H1 (cell line): ENCODE data around the gene CHODL. TPM values are rescaled to one million over a fixed set of nuclear protein-coding genes. Genes with fewer than 3 reads are reported as not detected.

Source experiments
- CTCF ChIA-PET: fragments of 300-600 bp; sonication (Branson Sonifier 250); formaldehyde crosslinking; loops from one replicate; lab custom pipeline; 2021; ENCODE audit not compliant: partially characterized antibody; lab: Charles Lee
- POLR2A ChIA-PET: fragments of 300-600 bp; sonication (Branson Sonifier 250); formaldehyde crosslinking; loops from one replicate; lab custom pipeline; 2021; ENCODE audit warnings: inconsistent platforms; ENCODE audit not compliant: partially characterized antibody; lab: Charles Lee
- DNase-seq, 2 experiments: peaks; one replicate each; pipeline versions ENCODE4 v3.0.0 to v3.0.0-alpha.2; 2010 to 2022; ENCODE audit warnings: low spot score in 2 of 2, low read depth in 1 of 2, mixed read lengths in 1 of 2
- FAIRE-seq: peaks from 2 replicates; lab custom pipeline; 2011; peaks lifted over from hg19 to GRCh38; lab: Jason Lieb, UNC
- H2AFZ ChIP-seq: 2 replicates; pipeline ENCODE4 v1.8.1; 2012; ENCODE audit warnings: low read length, inconsistent platforms
- H2AK5ac ChIP-seq: 2 replicates; pipeline ENCODE4 v1.6.1; 2013; ENCODE audit warnings: low read depth, low read length
- H2BK120ac ChIP-seq: replicated peaks from 2 replicates; pipeline ENCODE3; 2013; ENCODE audit warnings: low read depth, low read length, inconsistent platforms
- H2BK12ac ChIP-seq: 2 replicates; pipeline ENCODE4 v1.6.1; 2013; ENCODE audit warnings: low read depth, low read length
- H2BK15ac ChIP-seq: 2 replicates; pipeline ENCODE4 v1.6.1; 2013; ENCODE audit warnings: low read length
- H2BK20ac ChIP-seq: 2 replicates; pipeline ENCODE4 v1.6.1; 2013; ENCODE audit warnings: low read length
- H2BK5ac ChIP-seq: 2 replicates; pipeline ENCODE4 v1.6.1; 2013; ENCODE audit warnings: low read depth, low read length
- H3K14ac ChIP-seq: 2 replicates; pipeline ENCODE4 v1.6.1; 2013; ENCODE audit warnings: inconsistent platforms; ENCODE audit not compliant: insufficient read length
- H3K18ac ChIP-seq: 2 replicates; pipeline ENCODE4 v1.6.1; 2013; ENCODE audit warnings: low read length; ENCODE audit errors: extremely low read depth
- H3K23ac ChIP-seq: 2 replicates; pipeline ENCODE4 v1.6.1; 2013; ENCODE audit warnings: inconsistent platforms; ENCODE audit not compliant: insufficient read length
- H3K23me2 ChIP-seq: 2 replicates; pipeline ENCODE4 v1.6.1; 2013; ENCODE audit warnings: low read depth, low read length
- H3K27ac ChIP-seq: 2 replicates; pipeline ENCODE4 v1.6.1; 2011; ENCODE audit warnings: low read depth, low read length, inconsistent platforms
- H3K27me3 ChIP-seq, 4 experiments: replicated peaks in 1 of 4; 1 replicate in 1 of 4; 2 replicates in 3 of 4; pipeline versions ENCODE4 v1.6.1 to v1.8.1; 2011 to 2013; ENCODE audit warnings: low read length in 3 of 4, mild to moderate bottlenecking in 3 of 4, inconsistent platforms in 2 of 4, mixed read lengths in 2 of 4, moderate library complexity in 1 of 4; ENCODE audit not compliant: control insufficient read depth in 3 of 4, insufficient read depth in 3 of 4; ENCODE audit errors: extremely low read depth in 1 of 4
- H3K36me3 ChIP-seq, 4 experiments: 2 replicates each; pipeline versions ENCODE4 v1.6.1 to v1.8.1; 2011 to 2013; ENCODE audit warnings: mild to moderate bottlenecking in 4 of 4, low read length in 3 of 4, moderate library complexity in 2 of 4, control low read depth in 1 of 4, inconsistent platforms in 1 of 4; ENCODE audit not compliant: insufficient read depth in 4 of 4, control insufficient read depth in 2 of 4
- H3K4ac ChIP-seq: replicated peaks from 2 replicates; pipeline ENCODE3; 2013; ENCODE audit warnings: low read length, low read depth, mixed read lengths, inconsistent platforms; ENCODE audit not compliant: insufficient read length
- H3K4me1 ChIP-seq, 4 experiments: replicated peaks in 1 of 4; 1 replicate in 1 of 4; 2 replicates in 3 of 4; pipeline versions ENCODE4 v1.6.1 to v1.8.1; 2011 to 2013; ENCODE audit warnings: low read length in 3 of 4, inconsistent platforms in 2 of 4, mixed read lengths in 1 of 4; ENCODE audit not compliant: insufficient read depth in 4 of 4, control insufficient read depth in 3 of 4
- H3K4me2 ChIP-seq, 2 experiments: 2 replicates each; pipeline versions ENCODE4 v1.6.1 to v1.8.1; 2011 to 2013; ENCODE audit warnings: low read depth in 2 of 2, low read length in 2 of 2, control low read depth in 1 of 2, inconsistent platforms in 1 of 2, mild to moderate bottlenecking in 1 of 2; ENCODE audit not compliant: insufficient read depth in 1 of 2
- H3K4me3 ChIP-seq, 4 experiments: fragments of 200-600, 300-600 bp in 1 of 4; sonication (generic), shearing (Covaris generic), sonication (Bioruptor Twin) in 1 of 4; 2 replicates each; pipeline versions ENCODE4 v1.5.1 to v1.8.1; 2011 to 2016; ENCODE audit warnings: low read length in 4 of 4, low read depth in 3 of 4, control low read depth in 2 of 4, inconsistent platforms in 2 of 4, mild to moderate bottlenecking in 2 of 4, mixed read lengths in 1 of 4, moderate library complexity in 1 of 4; ENCODE audit not compliant: insufficient read depth in 2 of 4; ENCODE audit errors: extremely low read depth in 1 of 4
- H3K56ac ChIP-seq: replicated peaks from 2 replicates; pipeline ENCODE3; 2013; ENCODE audit warnings: low read depth, mild to moderate bottlenecking, mixed read lengths, low read length, inconsistent platforms; ENCODE audit not compliant: insufficient read length
- H3K79me1 ChIP-seq: 2 replicates; pipeline ENCODE4 v1.6.1; 2013; ENCODE audit warnings: low read depth, low read length, control low read depth
- H3K79me2 ChIP-seq, 2 experiments: 2 replicates each; pipeline versions ENCODE4 v1.6.1 to v1.8.1; 2012 to 2013; ENCODE audit warnings: low read length in 2 of 2, mild to moderate bottlenecking in 2 of 2, inconsistent platforms in 1 of 2; ENCODE audit not compliant: insufficient read depth in 2 of 2, control insufficient read depth in 1 of 2
- H3K9ac ChIP-seq, 4 experiments: replicated peaks in 1 of 4; 1 replicate in 1 of 4; 2 replicates in 3 of 4; pipeline versions ENCODE4 v1.6.1 to v1.8.1; 2011 to 2013; ENCODE audit warnings: low read depth in 3 of 4, low read length in 3 of 4, control low read depth in 2 of 4, mild to moderate bottlenecking in 2 of 4, moderate library complexity in 2 of 4, inconsistent platforms in 1 of 4; ENCODE audit errors: extremely low read depth in 1 of 4
- H3K9me3 ChIP-seq, 2 experiments: 2 replicates each; pipeline versions ENCODE4 v1.6.1 to v1.8.1; 2012 to 2013; ENCODE audit warnings: mild to moderate bottlenecking in 2 of 2, moderate library complexity in 2 of 2, control low read depth in 1 of 2, inconsistent platforms in 1 of 2, low read depth in 1 of 2, low read length in 1 of 2, mixed read lengths in 1 of 2; ENCODE audit not compliant: insufficient read depth in 2 of 2
- H4K20me1 ChIP-seq, 2 experiments: replicated peaks in 1 of 2; 2 replicates each; pipeline versions ENCODE3 to v1.8.1; 2011 to 2013; ENCODE audit warnings: inconsistent platforms in 2 of 2, low read length in 2 of 2, mild to moderate bottlenecking in 1 of 2; ENCODE audit not compliant: insufficient read depth in 2 of 2, control insufficient read depth in 1 of 2
- H4K5ac ChIP-seq: 2 replicates; pipeline ENCODE4 v1.6.1; 2013; ENCODE audit warnings: low read length, low read depth, mixed read lengths, inconsistent platforms; ENCODE audit not compliant: insufficient read length
- H4K8ac ChIP-seq: 2 replicates; pipeline ENCODE4 v1.8.0; 2013; ENCODE audit warnings: mild to moderate bottlenecking, moderate library complexity, low read length, inconsistent platforms; ENCODE audit not compliant: insufficient read depth; ENCODE audit errors: extremely low read depth
- H4K91ac ChIP-seq: replicated peaks from 2 replicates; pipeline ENCODE3; 2013; ENCODE audit warnings: low read length, mixed read lengths, inconsistent platforms; ENCODE audit not compliant: insufficient read length
- CEBPB ChIP-seq: IDR thresholded peaks from 2 replicates; pipeline ENCODE4 v1.6.1; 2012; ENCODE audit warnings: low read depth, low read length
- CHD2 ChIP-seq: IDR thresholded peaks from 2 replicates; pipeline ENCODE4 v1.6.1; 2012; ENCODE audit warnings: low read length, improper control_type of control experiment
- FOSL1 ChIP-seq: IDR thresholded peaks from 2 replicates; pipeline ENCODE4 v1.6.1; 2011; ENCODE audit warnings: mild to moderate bottlenecking, low read depth, low read length, moderate library complexity; ENCODE audit not compliant: insufficient read depth
- MAFK ChIP-seq: IDR thresholded peaks from 2 replicates; pipeline ENCODE4 v1.6.1; 2012; ENCODE audit warnings: low read depth, mild to moderate bottlenecking, improper control_type of control experiment, low read length
- NANOG ChIP-seq: IDR thresholded peaks from 2 replicates; pipeline ENCODE4 v1.6.1; 2011; ENCODE audit warnings: low read length, low read depth, mild to moderate bottlenecking, inconsistent platforms; ENCODE audit not compliant: insufficient read depth, poor library complexity, severe bottlenecking
- RAD21 ChIP-seq, 2 experiments: IDR thresholded peaks in 1 of 2; conservative IDR thresholded peaks in 1 of 2; 2 replicates each; pipeline ENCODE4 v1.6.1; 2011; ENCODE audit warnings: low read depth in 2 of 2, low read length in 2 of 2, improper control_type of control experiment in 1 of 2, inconsistent platforms in 1 of 2, mild to moderate bottlenecking in 1 of 2, moderate library complexity in 1 of 2
- SP4 ChIP-seq: IDR thresholded peaks from 2 replicates; pipeline ENCODE4 v1.6.1; 2012; ENCODE audit warnings: low read length, inconsistent platforms
- SRF ChIP-seq: IDR thresholded peaks from 2 replicates; pipeline ENCODE4 v1.6.1; 2011; ENCODE audit warnings: mild to moderate bottlenecking, low read depth, low read length, moderate library complexity
- WGBS, 2 experiments: shearing (Covaris generic) in 1 of 2; methylation state at CpG; one replicate each; pipeline versions ENCODE4 v1.1.6 to v1.1.7; 2013 to 2015; ENCODE audit warnings: low lambda C conversion rate in 2 of 2, mixed read lengths in 2 of 2, inconsistent platforms in 1 of 2, low coverage in 1 of 2, missing lambda C conversion rate in 1 of 2; ENCODE audit not compliant: insufficient replicate concordance in 2 of 2, insufficient coverage in 1 of 2, insufficient read length in 1 of 2; ENCODE audit errors: extremely low coverage in 1 of 2, missing lambda C conversion rate in 1 of 2; 5-methylcytosine and 5-hydroxymethylcytosine counted together
- polyA plus RNA-seq, 7 experiments: library from polyadenylated mRNA; depleted of rRNA in 3 of 7; stranded (reverse) in 5 of 7; unstranded in 2 of 7; fragments of >200 nt in 5 of 7; fragments of 200-250 nt in 2 of 7; gene quantifications; 1 replicate in 5 of 7; 2 replicates in 1 of 7; 4 replicates in 1 of 7; pipeline versions ENCODE4 v1.2.1 to v1.2.3, GENCODE V29; 2011 to 2013; ENCODE audit warnings: missing spikeins in 2 of 7, mixed read lengths in 2 of 7
- total RNA-seq: library from RNA; stranded (reverse); fragmentation: NEBNext Ultra II Directional; extraction: Animal tissue kit (Norgen Biotek cat#: 25700); gene quantifications from 2 replicates; pipeline ENCODE4 v1.2.1, GENCODE V29; 2021
- TF ChIP-seq, protein P1 (sequence below): IDR thresholded peaks from 2 replicates; pipeline ENCODE4 v1.6.1; 2012; ENCODE audit warnings: inconsistent platforms
- TF ChIP-seq, protein P2 (sequence below), 3 experiments: IDR thresholded peaks; 1 replicate in 2 of 3; 2 replicates in 1 of 3; pipeline versions ENCODE4 v1.5.1 to v1.6.1; 2011; ENCODE audit warnings: low read length in 3 of 3, mild to moderate bottlenecking in 3 of 3, inconsistent platforms in 2 of 3, low read depth in 1 of 3, moderate library complexity in 1 of 3; ENCODE audit not compliant: insufficient read depth in 1 of 3; ENCODE audit errors: control extremely low read depth in 1 of 3

CHODL gene
- total and polyA plus RNA-seq, 2 of the 8 experiments (the other 6 are each of a cell fraction or from before 2014, with no cell fraction given) = 0.39 to 0.82 TPM

DNA sequence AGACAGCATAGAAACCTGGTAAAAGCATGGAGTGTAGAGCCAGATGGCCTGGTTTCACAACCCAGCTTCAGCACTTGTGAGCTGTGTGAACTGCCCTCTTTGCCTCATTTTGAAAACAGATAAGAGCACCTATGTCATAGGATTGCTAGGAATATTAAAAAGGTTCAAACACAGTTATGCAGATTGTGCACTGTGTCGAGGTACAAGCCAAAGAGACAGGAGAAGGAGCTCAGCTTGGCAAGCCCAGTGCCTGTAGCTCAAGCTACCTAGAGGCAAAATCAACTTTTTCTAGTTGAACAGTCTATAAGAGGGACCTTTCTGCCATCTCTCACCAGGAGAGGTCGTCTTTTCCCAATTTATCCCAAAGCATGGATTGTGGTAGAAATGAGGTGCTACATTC lies 5.0 kb downstream of the CHODL start:
- Histone ChIP-seq H3K9ac (no peak overlapping the region), H4K91ac (no peak overlapping the region), H4K8ac (no peak overlapping the region), H3K23me2 (peaks cover 10% of the 10 kb centered on the region), H3K36me3 (no peaks in the 10 kb centered on the region; a peak in 1 of 8 replicates), H3K9me3 (no peaks in the 10 kb centered on the region), H3K27ac (no peak overlapping the region), H2BK20ac (no peak overlapping the region), H4K5ac (no peak overlapping the region), H3K4me2 (no peak overlapping the region), H3K14ac (no peak overlapping the region), H4K20me1 (peaks cover 0 to 3% of the 10 kb centered on the region in 2 experiments), H3K18ac (no peak overlapping the region), H3K79me1 (no peaks in the 10 kb centered on the region), H3K79me2 (no peaks in the 10 kb centered on the region), H3K23ac (no peak overlapping the region), H3K4me1 (peaks cover 0 to 9% (median 2%) of the 10 kb centered on the region in 4 experiments; a peak in 3 of 7 replicates), H3K27me3 (peaks cover 12 to 17% (median 16%) of the 10 kb centered on the region in 4 experiments), H2BK12ac (no peak overlapping the region), H3K56ac (no peak overlapping the region), H2BK15ac (no peak overlapping the region), H2BK120ac (no peak overlapping the region), H2AK5ac (no peak overlapping the region), H2AFZ (no peak overlapping the region), H2BK5ac (no peak overlapping the region), H3K4me3 (no peak overlapping the region), H3K4ac (no peak overlapping the region)
- no peak for TF ChIP-seq SRF
- TF ChIP-seq RAD21 (IDR thresholded peaks at IDR 0.05 in 1 of 2, conservative IDR thresholded peaks at IDR 0.05 in 1 of 2; ENCODE audit: low read depth in 2 of 2, low read length in 2 of 2) = peak; percentile 60 to 62
- no peak for TF ChIP-seq CEBPB
- TF ChIP-seq, protein P1, sequence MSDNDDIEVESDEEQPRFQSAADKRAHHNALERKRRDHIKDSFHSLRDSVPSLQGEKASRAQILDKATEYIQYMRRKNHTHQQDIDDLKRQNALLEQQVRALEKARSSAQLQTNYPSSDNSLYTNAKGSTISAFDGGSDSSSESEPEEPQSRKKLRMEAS = no peak
- TF ChIP-seq SP4 = no peak
- TF ChIP-seq MAFK = no peak
- TF ChIP-seq FOSL1 = no peak
- TF ChIP-seq CHD2 = no peak
- no peak for TF ChIP-seq NANOG
- TF ChIP-seq, protein P2, sequence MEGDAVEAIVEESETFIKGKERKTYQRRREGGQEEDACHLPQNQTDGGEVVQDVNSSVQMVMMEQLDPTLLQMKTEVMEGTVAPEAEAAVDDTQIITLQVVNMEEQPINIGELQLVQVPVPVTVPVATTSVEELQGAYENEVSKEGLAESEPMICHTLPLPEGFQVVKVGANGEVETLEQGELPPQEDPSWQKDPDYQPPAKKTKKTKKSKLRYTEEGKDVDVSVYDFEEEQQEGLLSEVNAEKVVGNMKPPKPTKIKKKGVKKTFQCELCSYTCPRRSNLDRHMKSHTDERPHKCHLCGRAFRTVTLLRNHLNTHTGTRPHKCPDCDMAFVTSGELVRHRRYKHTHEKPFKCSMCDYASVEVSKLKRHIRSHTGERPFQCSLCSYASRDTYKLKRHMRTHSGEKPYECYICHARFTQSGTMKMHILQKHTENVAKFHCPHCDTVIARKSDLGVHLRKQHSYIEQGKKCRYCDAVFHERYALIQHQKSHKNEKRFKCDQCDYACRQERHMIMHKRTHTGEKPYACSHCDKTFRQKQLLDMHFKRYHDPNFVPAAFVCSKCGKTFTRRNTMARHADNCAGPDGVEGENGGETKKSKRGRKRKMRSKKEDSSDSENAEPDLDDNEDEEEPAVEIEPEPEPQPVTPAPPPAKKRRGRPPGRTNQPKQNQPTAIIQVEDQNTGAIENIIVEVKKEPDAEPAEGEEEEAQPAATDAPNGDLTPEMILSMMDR (IDR thresholded peaks at IDR 0.05; ENCODE audit: control extremely low read depth in 1 of 3, insufficient read depth in 1 of 3, low read depth in 1 of 3, low read length in 3 of 3) = peak in 2 of 3 experiments; percentile 57 to 61; a peak in 3 of 4 replicates
- FAIRE-seq (peak; percentile 39), DNase-seq (no peak)
- WGBS, 2 experiments = 50% methylated on average over 2 of the region's 2 CpGs; no CpG with 5 or more reads in 1 of the 2 experiments
- ChIA-PET CTCF (interaction anchor here (0.5 to 2.3 kb wide), 16 partner anchors 11 to 975 kb away, joined by 3 to 12 read pairs (median 3); no protein-coding TSS in a partner anchor), POLR2A (no interaction called here)
